Fibroblast of lung (primary cell): Measurements from ENCODE around the gene B3GNT8.
"Not testable (repeated sequence)": the region's sequence is repeated elsewhere in the genome, so short reads cannot be mapped to it uniquely, and the experiment has no call there.

Experiments used
- EZH2 ChIP-seq: IDR thresholded peaks from 2 replicates; pipeline ENCODE4 v1.5.1; 2012; ENCODE audit warnings: low read length, control low read depth, mild to moderate bottlenecking; ENCODE audit errors: missing control alignments
- TF ChIP-seq, protein P1 (sequence below), 2 donors: IDR thresholded peaks in 1 of 2; conservative IDR thresholded peaks in 1 of 2; 1 replicate in 1 of 2; 2 replicates in 1 of 2; pipeline ENCODE4 v1.5.1; 2011 to 2012; ENCODE audit warnings: low read length in 2 of 2, control low read depth in 1 of 2, inconsistent platforms in 1 of 2, low read depth in 1 of 2, mild to moderate bottlenecking in 1 of 2

DNA sequence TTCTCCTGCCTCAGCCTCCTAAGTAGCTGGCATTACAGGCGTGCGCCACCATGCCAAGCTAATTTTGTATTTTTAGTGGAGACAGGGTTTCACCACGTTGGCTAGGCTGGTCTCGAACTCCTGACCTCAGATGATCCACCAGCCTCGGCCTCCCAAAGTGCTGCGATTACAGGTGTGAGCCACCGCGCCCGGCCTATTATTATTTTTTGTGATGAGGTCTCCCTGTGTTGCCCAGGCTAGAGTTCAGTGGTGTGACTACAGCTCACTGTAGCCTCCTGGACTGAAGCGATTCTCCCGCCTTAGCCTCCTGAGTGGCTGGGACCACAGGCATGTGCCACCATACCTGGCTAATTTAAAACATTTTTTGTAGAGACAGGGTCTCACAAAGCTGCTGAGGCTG is 8.2 kb upstream of the B3GNT8 start:
- TF ChIP-seq, protein P1, sequence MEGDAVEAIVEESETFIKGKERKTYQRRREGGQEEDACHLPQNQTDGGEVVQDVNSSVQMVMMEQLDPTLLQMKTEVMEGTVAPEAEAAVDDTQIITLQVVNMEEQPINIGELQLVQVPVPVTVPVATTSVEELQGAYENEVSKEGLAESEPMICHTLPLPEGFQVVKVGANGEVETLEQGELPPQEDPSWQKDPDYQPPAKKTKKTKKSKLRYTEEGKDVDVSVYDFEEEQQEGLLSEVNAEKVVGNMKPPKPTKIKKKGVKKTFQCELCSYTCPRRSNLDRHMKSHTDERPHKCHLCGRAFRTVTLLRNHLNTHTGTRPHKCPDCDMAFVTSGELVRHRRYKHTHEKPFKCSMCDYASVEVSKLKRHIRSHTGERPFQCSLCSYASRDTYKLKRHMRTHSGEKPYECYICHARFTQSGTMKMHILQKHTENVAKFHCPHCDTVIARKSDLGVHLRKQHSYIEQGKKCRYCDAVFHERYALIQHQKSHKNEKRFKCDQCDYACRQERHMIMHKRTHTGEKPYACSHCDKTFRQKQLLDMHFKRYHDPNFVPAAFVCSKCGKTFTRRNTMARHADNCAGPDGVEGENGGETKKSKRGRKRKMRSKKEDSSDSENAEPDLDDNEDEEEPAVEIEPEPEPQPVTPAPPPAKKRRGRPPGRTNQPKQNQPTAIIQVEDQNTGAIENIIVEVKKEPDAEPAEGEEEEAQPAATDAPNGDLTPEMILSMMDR (conservative IDR thresholded peaks at IDR 0.05 in 1 of 2, IDR thresholded peaks at IDR 0.05 in 1 of 2; ENCODE audit: low read depth in 1 of 2, low read length in 2 of 2), result not testable (repeated sequence)
- TF ChIP-seq EZH2, result not testable (repeated sequence)
